GM19468 (cell line): ENCODE measurements around the gene METTL1.
"Not testable (repeated sequence)": the region's sequence is repeated elsewhere in the genome, so short reads cannot be mapped to it uniquely, and the experiment has no call there.

ENCODE experiments used
- ATAC-seq: cut with Tn5 transposase; IDR thresholded peaks from one replicate; pipeline ENCODE4 v1.9.1; 2021; ENCODE audit warnings: mild to moderate bottlenecking, moderate library complexity, moderate number of reproducible peaks; ENCODE audit not compliant: unreplicated experiment; ENCODE audit errors: extremely low read depth

Gene METTL1

GRCh38 chr12:57727758-57728395 lies 44.0 kb downstream of the METTL1 start:
- ATAC-seq, result no peak

- no peak for ATAC-seq
Observed at GRCh38 chr12:57726884-57727757, 44.8 kb downstream of the METTL1 start.

- no peak for ATAC-seq
Observed at GRCh38 chr12:57726151-57726883, 45.6 kb downstream of the METTL1 start.

GRCh38 chr12:57725851-57726150 lies 46.1 kb downstream of the METTL1 start:
- ATAC-seq, result no peak

GRCh38 chr12:57724936-57725740 lies 46.8 kb downstream of the METTL1 start:
- no peak for ATAC-seq

- ATAC-seq, result no peak
Observed at GRCh38 chr12:57724003-57724935, 47.6 kb downstream of the METTL1 start.

- no peak for ATAC-seq
Observed at GRCh38 chr12:57723630-57723962, 48.3 kb downstream of the METTL1 start.

- no peak for ATAC-seq
Observed at GRCh38 chr12:57722716-57723629, 48.9 kb downstream of the METTL1 start.

GRCh38 chr12:57721846-57722608 lies 49.9 kb downstream of the METTL1 start:
- ATAC-seq, result not testable (repeated sequence)

GRCh38 chr12:57720606-57721595 lies 51.0 kb downstream of the METTL1 start:
- ATAC-seq, result no peak

GRCh38 chr12:57719777-57720605 lies 51.9 kb downstream of the METTL1 start:
- no peak for ATAC-seq

- ATAC-seq, result no peak
Observed at GRCh38 chr12:57718641-57719528, 53.0 kb downstream of the METTL1 start.
